ENCODE measurements around the gene TRIM60.

DNA sequence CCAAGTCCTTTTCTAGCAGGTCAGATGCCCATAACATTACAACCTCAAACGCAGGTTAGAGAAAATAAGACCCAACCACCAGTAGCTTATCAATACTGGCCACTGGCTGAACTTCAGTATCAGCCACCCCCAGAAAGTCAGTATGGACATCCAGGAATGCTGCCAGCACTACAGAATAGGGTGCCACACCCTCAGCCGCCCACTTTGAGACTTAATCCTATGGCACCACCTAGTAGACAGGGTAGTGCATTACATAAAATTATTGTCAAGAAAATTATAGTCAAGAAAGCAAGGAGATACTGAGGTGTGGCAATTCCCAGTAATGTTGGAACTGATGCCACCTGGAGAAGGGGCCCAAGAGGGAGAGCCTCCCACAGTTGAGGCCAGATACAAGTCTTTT lies 34.5 kb upstream of the TRIM60 start:
- TF ChIP-seq FOXM1 (IDR thresholded peaks at IDR 0.05; ENCODE audit: borderline replicate concordance), result no peak
- no peak for TF ChIP-seq ARNT (IDR thresholded peaks at IDR 0.05)
- no peak for TF ChIP-seq FOXA1 (IDR thresholded peaks at IDR 0.05)
- TF ChIP-seq, protein P1, sequence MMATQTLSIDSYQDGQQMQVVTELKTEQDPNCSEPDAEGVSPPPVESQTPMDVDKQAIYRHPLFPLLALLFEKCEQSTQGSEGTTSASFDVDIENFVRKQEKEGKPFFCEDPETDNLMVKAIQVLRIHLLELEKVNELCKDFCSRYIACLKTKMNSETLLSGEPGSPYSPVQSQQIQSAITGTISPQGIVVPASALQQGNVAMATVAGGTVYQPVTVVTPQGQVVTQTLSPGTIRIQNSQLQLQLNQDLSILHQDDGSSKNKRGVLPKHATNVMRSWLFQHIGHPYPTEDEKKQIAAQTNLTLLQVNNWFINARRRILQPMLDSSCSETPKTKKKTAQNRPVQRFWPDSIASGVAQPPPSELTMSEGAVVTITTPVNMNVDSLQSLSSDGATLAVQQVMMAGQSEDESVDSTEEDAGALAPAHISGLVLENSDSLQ (IDR thresholded peaks at IDR 0.05), result no peak
- no peak for TF ChIP-seq FOXK2 (IDR thresholded peaks at IDR 0.05)
- TF ChIP-seq HDGF (IDR thresholded peaks at IDR 0.05; ENCODE audit: borderline replicate concordance), result no peak
- no peak for TF ChIP-seq SP1 (IDR thresholded peaks at IDR 0.05)
- TF ChIP-seq TARDBP (IDR thresholded peaks at IDR 0.05), result no peak
- TF ChIP-seq NFRKB (IDR thresholded peaks at IDR 0.05), result no peak
- no peak for TF ChIP-seq BHLHE40 (IDR thresholded peaks at IDR 0.05; ENCODE audit: borderline replicate concordance)
- no peak for TF ChIP-seq SUZ12 (IDR thresholded peaks at IDR 0.05)
- TF ChIP-seq LEF1 (IDR thresholded peaks at IDR 0.05; ENCODE audit: borderline replicate concordance), result no peak
- TF ChIP-seq ZNF384 (IDR thresholded peaks at IDR 0.05), result no peak
